HG02840 (cell line): ENCODE data around the gene PIP4P1.
"Not testable (repeated sequence)": the region's sequence is repeated elsewhere in the genome, so short reads cannot be mapped to it uniquely, and the experiment has no call there.

Experiments
- ATAC-seq: cut with Tn5 transposase; IDR thresholded peaks from one replicate; pipeline ENCODE4 v1.9.1; 2021; ENCODE audit warnings: mild to moderate bottlenecking, moderate library complexity, moderate number of reproducible peaks; ENCODE audit not compliant: unreplicated experiment, low FRiP score

The PIP4P1 gene

GRCh38 chr14:20461225-20462141 is at the start of gene PIP4P1:
Gene PIP4P1 (minus strand): TSS chr14:20461434. CDS start chr14:20461325, 109 bp downstream.
- peak; percentile 94 for ATAC-seq

GRCh38 chr14:20508367-20508766 is 47.1 kb upstream of the PIP4P1 start:
- no peak for ATAC-seq

GRCh38 chr14:20507537-20507936 is 46.3 kb upstream of the PIP4P1 start:
- not testable (repeated sequence) for ATAC-seq

GRCh38 chr14:20506752-20507151 is 45.5 kb upstream of the PIP4P1 start:
- not testable (repeated sequence) for ATAC-seq

GRCh38 chr14:20506276-20506675 is 45.0 kb upstream of the PIP4P1 start:
- not testable (repeated sequence) for ATAC-seq

DNA sequence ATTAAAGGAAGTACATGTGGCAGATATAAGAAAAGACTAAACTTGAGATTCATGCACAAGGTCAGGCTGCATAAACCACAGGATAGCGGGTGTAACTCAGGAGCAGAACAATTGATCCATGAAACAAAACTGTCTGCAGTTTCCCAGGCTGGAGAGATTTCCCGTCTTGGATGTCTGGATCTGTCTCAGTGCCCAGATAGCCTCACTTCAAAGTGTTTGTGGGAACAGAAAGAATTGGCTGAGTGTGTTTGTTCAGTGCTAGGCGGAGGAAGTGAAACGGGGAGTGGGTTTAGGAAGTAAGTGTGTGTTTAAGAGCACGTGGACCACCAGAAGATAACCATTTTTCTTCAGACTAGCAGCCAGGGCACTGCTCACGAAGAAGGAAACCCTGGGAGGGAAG is 42.7 kb upstream of the PIP4P1 start:
- no peak for ATAC-seq

GRCh38 chr14:20501346-20501745 is 40.1 kb upstream of the PIP4P1 start:
- ATAC-seq: no peak

DNA sequence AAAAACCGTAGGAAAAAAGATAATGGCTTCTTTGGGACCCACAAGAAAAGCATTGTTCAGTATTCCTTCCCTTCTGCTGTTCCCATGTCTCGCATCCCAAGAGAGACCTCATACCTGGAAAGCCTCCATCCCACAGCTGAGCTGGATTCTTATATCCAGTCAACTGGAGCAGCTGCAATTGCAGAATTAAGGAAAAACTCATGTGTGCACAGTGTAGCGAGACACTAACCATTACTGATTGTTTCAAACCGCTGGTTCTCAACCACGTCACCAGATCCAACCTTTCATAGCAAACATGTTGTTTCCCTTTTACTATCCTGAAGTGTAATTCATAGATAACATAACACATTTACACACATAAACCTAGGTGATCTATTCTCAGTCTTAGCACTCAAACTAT is 38.6 kb upstream of the PIP4P1 start:
- no peak for ATAC-seq

GRCh38 chr14:20499108-20499507 is 37.9 kb upstream of the PIP4P1 start:
- ATAC-seq: no peak

GRCh38 chr14:20498622-20499021 is 37.4 kb upstream of the PIP4P1 start:
- ATAC-seq: no peak

DNA sequence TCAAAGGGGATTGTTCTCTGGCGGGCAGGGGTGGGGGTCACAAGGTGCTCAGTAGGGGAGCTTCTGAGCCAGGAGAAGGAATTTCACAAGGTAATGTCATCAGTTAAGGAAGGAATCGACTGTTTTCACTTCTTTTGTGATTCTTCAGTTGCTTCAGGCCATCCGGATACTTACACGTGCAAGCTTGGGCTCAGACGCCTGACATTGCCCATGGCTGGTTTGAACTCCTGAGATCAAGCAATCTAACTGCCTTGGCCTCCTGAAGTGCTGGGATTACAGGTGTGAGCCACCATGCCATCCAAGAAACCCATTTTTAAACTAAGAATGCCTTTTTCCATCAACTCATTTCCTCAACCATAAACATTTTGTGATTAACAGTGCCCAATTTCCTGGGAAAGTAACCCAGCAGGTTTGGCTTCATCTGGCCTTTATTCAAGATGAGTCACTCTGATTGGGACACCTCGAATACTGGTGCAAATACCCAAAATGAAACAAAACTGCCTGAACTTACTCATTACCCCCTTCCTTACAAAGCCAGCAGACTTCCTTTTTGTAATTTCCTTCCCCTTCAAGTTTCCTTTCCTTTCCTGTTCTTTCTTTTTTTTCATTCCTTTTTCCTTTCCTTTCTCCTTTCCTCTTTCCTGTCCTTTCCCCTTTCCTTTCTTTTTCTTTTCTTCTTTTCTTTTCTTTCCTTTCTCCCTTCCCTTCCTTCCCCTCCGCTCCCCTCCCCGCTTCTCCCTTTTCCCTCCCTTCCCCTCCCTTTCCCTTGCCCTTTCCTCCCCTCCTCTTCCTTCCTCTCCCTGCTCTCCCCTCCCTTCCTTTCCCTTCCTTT is 33.9 kb upstream of the PIP4P1 start:
- no peak for ATAC-seq

- ATAC-seq: no peak
These were observed 32.4 kb upstream of the PIP4P1 start for GRCh38 chr14:20493634-20494033.

DNA sequence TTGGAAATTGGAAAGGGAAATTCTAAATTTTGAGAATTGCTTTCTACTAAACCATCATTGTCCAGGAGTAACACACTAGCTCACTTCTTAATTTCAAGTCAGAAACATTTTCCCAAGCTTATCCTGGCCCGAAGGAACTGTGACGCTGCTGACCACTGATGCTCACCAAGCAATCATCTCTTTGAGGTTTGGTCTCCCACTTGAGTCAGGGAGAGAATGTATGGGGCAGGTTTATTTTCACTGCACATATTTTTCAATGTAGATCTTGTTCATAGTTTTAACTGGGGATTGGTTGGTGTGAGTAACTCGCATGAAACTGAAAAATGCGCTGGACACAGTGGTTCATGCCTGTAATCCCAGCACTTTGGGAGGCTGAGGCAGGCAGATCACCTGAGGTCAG is 31.3 kb upstream of the PIP4P1 start:
- ATAC-seq: no peak

GRCh38 chr14:20490563-20490962 is 29.3 kb upstream of the PIP4P1 start:
- no peak for ATAC-seq

DNA sequence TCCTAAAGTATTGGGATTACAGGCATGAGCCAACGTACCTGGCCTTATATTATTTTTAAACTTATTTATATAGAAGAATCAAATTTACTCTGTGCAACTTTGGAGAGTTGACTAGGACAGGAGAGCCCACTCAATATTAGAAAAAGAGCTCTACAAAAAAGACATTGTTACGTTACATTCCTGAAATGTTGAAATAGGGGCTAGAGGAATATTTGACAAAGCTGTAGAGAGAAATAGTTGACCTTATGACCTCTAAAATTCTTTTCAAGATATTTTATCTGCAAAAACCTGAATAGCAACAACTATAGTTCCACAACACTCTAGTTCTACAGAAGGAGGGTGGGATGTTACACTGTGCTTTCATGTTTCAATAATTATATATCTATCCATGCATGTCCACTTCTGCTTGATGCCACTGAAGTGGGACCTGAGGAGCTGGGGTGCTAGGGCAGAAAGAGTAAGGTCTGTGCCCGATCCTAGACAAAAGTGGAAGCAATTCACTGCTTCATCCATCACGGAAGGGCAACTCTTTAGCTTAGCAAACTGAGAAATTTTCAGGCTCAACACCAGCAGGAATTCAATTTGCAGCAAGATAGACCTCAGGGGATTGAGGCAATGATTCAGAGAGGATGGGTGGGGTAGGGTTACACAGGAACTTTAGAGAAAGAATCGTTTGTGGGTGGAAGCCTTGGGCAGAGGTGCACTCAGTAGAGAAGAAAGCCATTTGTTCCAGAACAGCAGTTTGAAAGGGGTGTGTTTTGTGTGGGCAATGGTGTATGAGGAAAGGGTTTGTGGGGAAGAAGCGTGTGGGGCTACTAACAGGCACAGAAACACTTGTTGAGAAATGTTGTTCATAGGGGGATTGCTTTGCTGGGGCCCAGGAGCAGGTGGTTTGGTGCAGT is 28.1 kb upstream of the PIP4P1 start:
- no peak for ATAC-seq

DNA sequence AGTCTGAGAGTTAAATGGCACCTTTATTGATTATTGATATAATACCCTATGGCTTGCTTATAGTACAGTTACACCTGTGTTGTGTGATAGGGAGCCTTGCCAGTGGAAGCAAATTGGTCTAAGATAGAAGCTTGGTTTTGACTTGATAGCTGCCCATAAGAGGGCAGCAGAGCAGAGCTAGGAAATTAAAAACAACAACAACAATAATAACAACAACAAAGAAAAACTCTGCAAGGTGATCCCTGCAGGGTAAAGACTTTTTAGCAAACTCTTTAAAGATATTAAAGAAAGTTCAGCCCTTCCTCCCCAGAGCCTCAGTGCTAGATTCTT is 26.1 kb upstream of the PIP4P1 start:
- no peak for ATAC-seq

- no peak for ATAC-seq
These were observed 25.6 kb upstream of the PIP4P1 start for GRCh38 chr14:20486684-20487395.

DNA sequence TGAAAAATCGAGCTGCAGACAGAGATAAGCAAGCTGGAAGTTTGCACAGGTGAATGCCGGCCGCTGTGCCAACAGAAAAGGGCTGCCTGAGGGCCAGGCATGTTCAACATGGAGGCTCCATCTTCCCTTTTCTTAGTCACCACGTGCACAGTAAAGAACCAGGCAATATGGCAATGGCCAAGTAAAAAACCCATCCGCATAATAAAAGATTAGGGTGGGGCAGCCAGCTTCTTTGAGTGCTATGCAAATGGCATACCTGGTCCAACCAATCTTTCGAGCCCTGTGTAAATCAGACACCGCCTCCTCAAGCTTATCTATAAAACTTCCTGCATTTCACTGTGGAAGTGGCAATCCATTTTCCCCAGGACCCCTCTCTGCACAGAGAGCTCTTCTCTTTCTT is 24.7 kb upstream of the PIP4P1 start:
- ATAC-seq: no peak

- no peak for ATAC-seq
These were observed 21.1 kb upstream of the PIP4P1 start for GRCh38 chr14:20482382-20482781.

- no peak for ATAC-seq
These were observed 17.7 kb upstream of the PIP4P1 start for GRCh38 chr14:20478894-20479293.
